ENCODE results near the gene SIAH3.

The SIAH3 gene

DNA sequence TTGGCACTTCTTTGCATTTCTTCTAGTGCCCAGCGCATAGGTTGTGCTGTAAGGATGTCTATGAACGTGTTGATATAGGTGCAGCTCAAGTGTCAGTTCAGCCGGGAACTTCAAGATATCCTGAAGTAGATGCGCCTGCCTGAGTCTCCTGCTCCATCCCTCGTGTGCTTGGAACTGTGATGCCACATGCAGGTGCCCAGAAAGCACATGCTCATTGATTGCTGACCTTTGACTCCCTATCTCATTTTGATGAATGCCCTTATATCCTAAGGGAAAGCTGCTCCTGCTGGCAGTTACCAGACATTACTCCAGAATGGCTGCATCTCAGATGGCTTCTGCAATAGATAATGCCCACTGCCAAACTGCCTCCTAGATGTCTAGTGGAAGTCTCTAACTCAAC, 108.6 kb downstream of the SIAH3 start:
- DNase-seq (ENCODE audit: low read depth): no peak

DNA sequence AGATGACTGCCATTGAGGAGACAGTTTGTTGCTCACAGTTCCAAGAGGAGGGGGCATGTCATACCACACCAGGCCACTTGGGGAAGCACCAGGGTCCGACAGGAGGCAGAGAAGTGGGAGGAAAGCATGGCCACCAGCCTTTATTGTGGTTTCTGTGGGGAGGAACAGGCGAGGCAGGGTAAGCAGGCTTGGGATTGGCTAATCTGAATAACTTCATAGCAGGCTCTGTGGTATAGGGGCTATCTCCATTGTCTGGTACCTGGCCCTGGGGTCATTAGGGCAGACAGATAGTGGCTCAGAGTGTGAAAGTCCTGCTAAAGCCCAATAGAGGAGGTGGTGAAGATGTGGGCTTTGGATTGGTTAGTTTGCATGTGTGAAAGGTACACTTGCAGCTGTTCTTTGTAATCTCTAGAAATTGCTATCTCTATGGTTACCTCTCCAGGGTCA, 114.0 kb downstream of the SIAH3 start:
- DNase-seq (ENCODE audit: low read depth): no peak

DNA sequence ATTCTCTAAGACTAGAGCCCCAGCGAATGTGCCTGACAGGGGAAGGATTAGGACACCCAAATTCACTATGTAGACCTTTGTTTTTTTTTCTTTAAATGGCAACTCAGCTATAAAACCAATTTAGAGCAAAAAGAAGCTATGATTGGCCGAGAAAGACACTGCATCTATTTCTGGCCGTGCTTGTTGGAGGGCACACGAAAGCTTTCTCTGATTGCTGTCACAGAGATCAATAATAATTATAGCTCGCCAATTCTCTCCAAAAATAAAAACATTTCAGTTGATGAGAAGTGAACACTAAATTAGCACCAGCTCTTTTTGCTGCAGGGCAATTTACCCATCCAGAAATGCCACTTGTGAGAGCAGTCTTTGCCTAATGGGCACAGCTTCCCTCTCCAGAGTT, 118.2 kb downstream of the SIAH3 start:
- no peak for DNase-seq (ENCODE audit: low read depth)

DNA sequence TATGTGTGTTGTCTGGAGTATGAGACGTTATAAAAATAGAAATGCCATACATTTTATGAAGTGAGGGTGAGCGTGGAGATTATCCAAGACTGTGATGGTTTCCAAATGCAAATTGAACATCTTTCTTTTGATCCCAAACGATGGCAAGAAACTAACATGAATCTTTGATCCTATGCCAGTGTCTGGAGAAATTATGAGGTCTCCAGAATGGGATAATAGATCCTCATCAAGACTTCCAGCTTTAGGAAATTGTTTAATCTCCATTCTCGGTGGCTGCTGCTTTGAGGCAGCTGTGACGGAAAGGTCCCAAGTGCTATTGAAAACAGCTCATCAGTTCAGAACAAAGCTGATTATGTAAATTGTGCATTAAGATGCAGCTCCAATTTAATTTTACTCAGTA, 118.6 kb downstream of the SIAH3 start:
- DNase-seq (ENCODE audit: low read depth): no peak

DNA sequence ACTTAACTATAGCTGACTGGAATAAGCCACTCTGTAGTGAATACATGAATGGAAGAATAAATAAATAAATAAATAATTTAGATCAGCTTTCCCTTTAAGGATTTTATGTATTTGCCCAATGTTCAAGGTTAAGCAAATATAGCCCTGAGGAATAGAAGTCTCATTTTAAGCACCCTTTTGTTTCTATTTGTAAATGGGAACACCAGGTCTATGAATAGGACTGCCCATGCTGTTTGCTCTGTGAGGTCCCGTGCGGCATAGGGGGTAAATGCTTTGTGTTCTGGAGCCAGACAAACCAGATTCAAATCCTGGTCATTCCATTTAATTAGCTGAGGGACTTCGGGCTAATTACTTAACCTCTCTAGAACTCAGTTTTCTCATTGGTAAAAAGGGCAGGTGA, 120.1 kb downstream of the SIAH3 start:
- no peak for DNase-seq (ENCODE audit: low read depth)

DNA sequence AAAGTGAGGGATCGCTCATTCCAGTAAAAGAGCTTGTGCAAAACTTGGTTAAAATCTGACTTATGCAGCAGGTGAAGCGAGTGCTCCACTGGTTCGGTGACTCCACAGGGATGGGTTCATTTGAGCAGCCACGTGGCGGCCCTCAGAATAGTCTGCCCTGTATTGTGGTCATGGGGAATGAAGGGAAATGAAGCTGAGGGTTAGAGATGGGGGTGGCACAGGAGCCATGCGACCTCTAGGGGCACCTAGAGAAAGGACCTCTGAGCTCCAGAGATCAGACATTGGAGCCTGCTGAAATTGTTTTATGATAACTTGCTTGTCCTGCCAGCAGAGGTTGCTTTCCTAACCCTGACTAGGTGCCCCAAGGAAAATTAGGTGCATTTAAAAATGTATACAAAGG, 122.8 kb downstream of the SIAH3 start:
- DNase-seq (ENCODE audit: low read depth): no peak
